Measurements from ENCODE around the gene ARHGAP8. TPM values are rescaled to one million over a fixed set of nuclear protein-coding genes. Genes with fewer than 3 reads are reported as not detected.

The ARHGAP8 gene
- total RNA-seq, 1 donor, result not detected

DNA sequence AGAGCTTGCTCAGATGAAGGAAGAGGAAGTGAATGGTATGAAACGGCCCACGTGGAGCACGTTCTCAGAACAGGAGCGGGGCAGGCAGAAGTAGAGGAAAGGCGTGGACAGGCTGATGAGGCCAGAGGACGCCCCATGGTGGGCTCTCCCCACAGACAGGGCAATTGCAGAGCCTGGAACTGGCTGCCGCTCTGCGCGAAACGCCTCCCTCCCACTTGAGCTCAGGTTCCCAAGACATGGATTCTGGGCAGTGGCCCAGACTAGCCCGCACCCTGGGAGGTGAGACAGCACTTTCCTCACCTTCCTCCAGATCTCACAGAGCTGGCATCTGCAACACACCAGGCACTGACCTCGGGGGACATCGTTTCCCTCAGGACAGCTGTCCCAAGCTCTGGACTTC is 139.9 kb downstream of the ARHGAP8 start:
- DNase-seq (ENCODE audit: low read depth), result no peak
- no peak for TF ChIP-seq CTCF (IDR thresholded peaks at IDR 0.05; ENCODE audit: insufficient read depth, low read length)
- no peak overlapping the region for H3K4me3 ChIP-seq (ENCODE audit: low read depth, low read length)

DNA sequence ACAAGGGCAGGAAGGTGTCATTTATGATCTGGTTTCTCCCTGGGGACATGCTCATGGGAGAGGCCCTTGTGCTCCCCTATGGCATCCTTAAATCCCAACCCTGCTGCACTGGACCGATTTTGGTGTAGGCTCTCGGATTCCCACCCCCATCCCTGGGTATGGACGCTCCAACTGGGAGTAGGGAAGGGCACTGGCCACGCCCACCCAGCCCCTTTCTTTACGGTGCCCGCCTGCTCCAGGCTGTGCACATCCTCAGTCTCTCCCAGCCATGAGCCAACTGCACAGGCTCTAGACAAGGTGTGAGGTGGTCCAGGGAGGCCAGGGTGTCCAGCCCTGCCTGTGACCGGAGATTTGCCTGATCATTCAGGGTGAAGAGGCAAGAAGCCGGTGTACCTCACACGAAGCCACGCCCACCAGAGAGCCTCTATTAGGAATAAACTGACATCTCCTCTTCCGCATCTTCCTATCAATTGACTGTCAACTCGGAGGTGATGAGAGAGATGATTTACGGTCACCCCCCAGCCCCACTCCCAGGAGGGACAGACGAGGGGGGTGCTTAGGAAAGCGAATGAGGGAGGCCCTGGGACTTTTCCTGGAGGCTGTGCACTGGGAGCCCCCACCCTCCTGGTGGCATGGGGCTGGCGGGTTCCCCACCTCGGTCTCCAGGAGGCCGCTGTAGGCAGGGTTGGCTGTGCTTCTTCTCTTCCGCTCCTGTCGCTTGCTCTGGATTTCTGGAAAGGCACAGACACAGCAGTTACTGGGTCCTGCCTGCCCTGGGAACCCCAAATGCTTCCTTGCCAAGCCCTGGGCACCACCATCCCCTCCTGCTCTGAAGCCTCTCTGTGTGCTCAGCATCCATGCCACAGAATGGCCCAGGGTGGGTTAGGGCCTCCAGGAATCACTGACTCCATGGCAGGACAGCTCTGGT is 140.7 kb downstream of the ARHGAP8 start:
- no peak overlapping the region for H3K4me3 ChIP-seq (ENCODE audit: low read depth, low read length)
- TF ChIP-seq CTCF (IDR thresholded peaks at IDR 0.05; ENCODE audit: insufficient read depth, low read length), result no peak
- DNase-seq (ENCODE audit: low read depth), result no peak

- TF ChIP-seq CTCF (IDR thresholded peaks at IDR 0.05; ENCODE audit: insufficient read depth, low read length), result no peak
- H3K4me3 ChIP-seq (ENCODE audit: low read depth, low read length), result no peak overlapping the region
- DNase-seq (ENCODE audit: low read depth), result no peak
These were observed 141.3 kb downstream of the ARHGAP8 start for GRCh38 chr22:44893731-44894080.

DNA sequence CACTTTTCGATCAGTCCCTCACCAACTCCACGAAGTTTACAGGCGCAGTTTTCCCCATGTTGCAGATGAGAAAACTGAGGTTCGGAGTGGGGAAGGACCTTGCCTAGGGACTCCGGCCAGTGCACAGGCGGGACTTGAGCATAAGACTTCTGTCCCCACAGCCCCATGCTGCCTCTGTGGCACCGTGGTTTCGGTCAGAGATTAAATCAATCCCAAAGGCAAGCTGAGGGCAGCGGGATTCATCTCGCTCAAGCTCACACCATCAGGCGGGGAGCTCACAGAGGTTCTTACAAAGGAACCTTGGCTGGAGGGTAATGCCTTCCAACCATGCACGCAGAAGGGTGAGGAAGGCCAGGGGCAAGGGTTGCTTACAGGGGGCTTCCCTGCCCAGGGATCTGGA is 141.9 kb downstream of the ARHGAP8 start:
- DNase-seq (ENCODE audit: low read depth), result no peak
- no peak overlapping the region for H3K4me3 ChIP-seq (ENCODE audit: low read depth, low read length)
- TF ChIP-seq CTCF (IDR thresholded peaks at IDR 0.05; ENCODE audit: insufficient read depth, low read length), result no peak

GRCh38 chr22:44894782-44895181 is 142.4 kb downstream of the ARHGAP8 start:
- no peak for DNase-seq (ENCODE audit: low read depth)
- no peak overlapping the region for H3K4me3 ChIP-seq (ENCODE audit: low read depth, low read length)
- TF ChIP-seq CTCF (IDR thresholded peaks at IDR 0.05; ENCODE audit: insufficient read depth, low read length), result no peak

- TF ChIP-seq CTCF (IDR thresholded peaks at IDR 0.05; ENCODE audit: insufficient read depth, low read length), result no peak
- DNase-seq (ENCODE audit: low read depth), result no peak
- H3K4me3 ChIP-seq (ENCODE audit: low read depth, low read length), result no peak overlapping the region
These were observed 143.1 kb downstream of the ARHGAP8 start for GRCh38 chr22:44895296-44896055.

Measured in fibroblast of the aortic adventitia (primary cell).